HepG2 (cell line): ENCODE data around the gene TOPORS. TPM values are rescaled to one million over a fixed set of nuclear protein-coding genes. Genes with fewer than 3 reads are reported as not detected.

Experiments
- ARID4A ChIP-seq: sonication (generic); formaldehyde crosslinking; IDR thresholded peaks from 2 replicates; pipeline ENCODE4 v1.5.0; 2020; ENCODE audit warnings: mild to moderate bottlenecking, missing genetic modification reagents, borderline replicate concordance
- ATF4 ChIP-seq, 2 experiments: fragments of 450-650 bp in 1 of 2; sonication (generic) in 1 of 2; formaldehyde crosslinking; IDR thresholded peaks; 2 replicates each; pipeline versions ENCODE4 v1.5.0 to v1.8.0; 2020 to 2022; ENCODE audit warnings: mild to moderate bottlenecking in 1 of 2, missing genetic modification reagents in 1 of 2
- BCL3 ChIP-seq: sonication (generic); formaldehyde crosslinking; IDR thresholded peaks from 2 replicates; pipeline ENCODE4 v1.5.1; 2020; ENCODE audit warnings: mild to moderate bottlenecking, missing genetic modification reagents, moderate library complexity
- BCL6 ChIP-seq: IDR thresholded peaks from 2 replicates; pipeline ENCODE4 v1.6.1; 2016; ENCODE audit warnings: missing genetic modification reagents, missing compliant biosample characterization
- GATAD2A ChIP-seq: IDR thresholded peaks from 2 replicates; pipeline ENCODE4 v1.6.1; 2016
- MXD4 ChIP-seq: IDR thresholded peaks from 2 replicates; pipeline ENCODE4 v1.6.1; 2016; ENCODE audit warnings: mild to moderate bottlenecking, missing biosample characterization, missing genetic modification reagents
- NFATC3 ChIP-seq: sonication (generic); formaldehyde crosslinking; IDR thresholded peaks from 2 replicates; pipeline ENCODE4 v1.5.1; 2020; ENCODE audit warnings: mild to moderate bottlenecking, missing genetic modification reagents
- PLRG1 ChIP-seq: fragments of 450-650 bp; conservative IDR thresholded peaks from 2 replicates; pipeline ENCODE4 v1.6.1; 2016
- ZNF138 ChIP-seq: sonication (generic); formaldehyde crosslinking; IDR thresholded peaks from 2 replicates; pipeline ENCODE4 v1.5.0; 2020; ENCODE audit warnings: mild to moderate bottlenecking, low read depth, missing genetic modification reagents
- ZNF460 ChIP-seq: sonication (generic); formaldehyde crosslinking; IDR thresholded peaks from 2 replicates; pipeline ENCODE4 v1.5.1; 2020; ENCODE audit warnings: missing genetic modification reagents, mild to moderate bottlenecking, borderline replicate concordance
- ZNF616 ChIP-seq: sonication (generic); formaldehyde crosslinking; IDR thresholded peaks from 2 replicates; pipeline ENCODE4 v1.5.0; 2020; ENCODE audit warnings: low read depth, mild to moderate bottlenecking, missing genetic modification reagents
- ZNF879 ChIP-seq: sonication (generic); formaldehyde crosslinking; IDR thresholded peaks from 2 replicates; pipeline ENCODE4 v1.8.1; 2023; ENCODE audit warnings: missing genetic modification reagents
- polyA plus RNA-seq, 8 experiments: library from polyadenylated mRNA; depleted of rRNA in 3 of 8; stranded (reverse) in 7 of 8; unstranded in 1 of 8; fragments of >200 nt; fragmentation: Illumina TruSeq in 4 of 8; extraction: Trizol in 4 of 8; gene quantifications; 2 replicates each; pipeline versions ENCODE4 v1.2.1 to v1.2.3, GENCODE V29; 2011 to 2016; ENCODE audit warnings: low read depth in 4 of 8, missing spikeins in 1 of 8, mixed read lengths in 1 of 8; ENCODE audit not compliant: insufficient read depth in 1 of 8
- total RNA-seq, 5 experiments: library from RNA; depleted of rRNA; stranded (reverse); fragments of >200 nt; fragmentation: Illumina TruSeq; extraction: Trizol; gene quantifications; 2 replicates each; pipeline ENCODE4 v1.2.3, GENCODE V29; 2016; ENCODE audit warnings: low read depth in 1 of 5
- TF ChIP-seq, protein P1 (sequence below): sonication (generic); formaldehyde crosslinking; IDR thresholded peaks from 2 replicates; pipeline ENCODE4 v1.8.1; 2022; ENCODE audit warnings: low read depth, mild to moderate bottlenecking, missing genetic modification reagents
- TF ChIP-seq, protein P2 (sequence below): sonication (generic); formaldehyde crosslinking; IDR thresholded peaks from 2 replicates; pipeline ENCODE4 v1.8.1; 2022; ENCODE audit warnings: mild to moderate bottlenecking, missing genetic modification reagents
- TF ChIP-seq, protein P3 (sequence below): sonication (generic); formaldehyde crosslinking; IDR thresholded peaks from 2 replicates; pipeline ENCODE4 v1.4.0; 2020; ENCODE audit warnings: mild to moderate bottlenecking, missing genetic modification reagents
- TF ChIP-seq, protein P4 (sequence below): sonication (generic); formaldehyde crosslinking; IDR thresholded peaks from 2 replicates; pipeline ENCODE4 v1.5.0; 2020; ENCODE audit warnings: missing genetic modification reagents

Gene TOPORS
- total and polyA plus RNA-seq, 2 of the 13 experiments (the other 11 are each of a cell fraction or from before 2014, with no cell fraction given): 6.8 to 19.6 TPM

DNA sequence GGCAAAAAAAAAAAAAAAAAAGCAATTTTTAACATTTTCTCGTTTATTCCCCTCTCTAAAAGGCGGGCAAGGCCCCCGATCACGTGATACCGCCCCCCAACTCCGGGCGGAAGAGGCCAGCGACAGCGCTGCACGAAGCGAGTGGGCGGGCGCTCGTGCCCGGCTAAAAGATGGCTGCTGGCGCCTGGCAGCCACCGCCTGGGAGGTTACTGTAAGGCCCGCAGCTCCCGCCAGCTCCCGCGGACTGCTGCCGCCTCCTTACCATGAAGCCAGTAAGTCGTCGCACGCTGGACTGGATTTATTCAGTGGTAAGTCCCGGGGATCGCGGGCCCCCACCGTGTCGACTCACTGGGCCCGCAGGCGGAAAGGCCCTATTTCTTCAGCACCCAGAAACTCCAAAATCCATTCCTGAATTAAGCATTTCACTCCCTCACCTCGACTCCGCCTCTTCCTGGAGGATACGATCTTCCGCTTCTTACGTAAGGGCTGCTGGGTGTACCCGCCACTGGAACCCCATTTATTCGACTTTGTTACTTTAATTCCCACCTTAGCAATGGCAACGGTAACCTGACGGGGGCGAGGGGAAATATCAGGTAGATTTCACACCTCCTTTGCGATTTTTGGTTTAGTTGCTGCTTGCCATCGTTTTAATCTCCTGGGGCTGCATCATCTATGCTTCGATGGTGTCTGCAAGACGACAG is at the start of gene TOPORS, which contains the start of gene SMIM27 (continued):
- TF ChIP-seq, protein P1, sequence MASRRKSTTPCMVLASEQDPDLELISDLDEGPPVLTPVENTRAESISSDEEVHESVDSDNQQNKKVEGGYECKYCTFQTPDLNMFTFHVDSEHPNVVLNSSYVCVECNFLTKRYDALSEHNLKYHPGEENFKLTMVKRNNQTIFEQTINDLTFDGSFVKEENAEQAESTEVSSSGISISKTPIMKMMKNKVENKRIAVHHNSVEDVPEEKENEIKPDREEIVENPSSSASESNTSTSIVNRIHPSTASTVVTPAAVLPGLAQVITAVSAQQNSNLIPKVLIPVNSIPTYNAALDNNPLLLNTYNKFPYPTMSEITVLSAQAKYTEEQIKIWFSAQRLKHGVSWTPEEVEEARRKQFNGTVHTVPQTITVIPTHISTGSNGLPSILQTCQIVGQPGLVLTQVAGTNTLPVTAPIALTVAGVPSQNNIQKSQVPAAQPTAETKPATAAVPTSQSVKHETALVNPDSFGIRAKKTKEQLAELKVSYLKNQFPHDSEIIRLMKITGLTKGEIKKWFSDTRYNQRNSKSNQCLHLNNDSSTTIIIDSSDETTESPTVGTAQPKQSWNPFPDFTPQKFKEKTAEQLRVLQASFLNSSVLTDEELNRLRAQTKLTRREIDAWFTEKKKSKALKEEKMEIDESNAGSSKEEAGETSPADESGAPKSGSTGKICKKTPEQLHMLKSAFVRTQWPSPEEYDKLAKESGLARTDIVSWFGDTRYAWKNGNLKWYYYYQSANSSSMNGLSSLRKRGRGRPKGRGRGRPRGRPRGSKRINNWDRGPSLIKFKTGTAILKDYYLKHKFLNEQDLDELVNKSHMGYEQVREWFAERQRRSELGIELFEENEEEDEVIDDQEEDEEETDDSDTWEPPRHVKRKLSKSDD (CRISPR knock-in tag): no peak
- TF ChIP-seq, protein P2, sequence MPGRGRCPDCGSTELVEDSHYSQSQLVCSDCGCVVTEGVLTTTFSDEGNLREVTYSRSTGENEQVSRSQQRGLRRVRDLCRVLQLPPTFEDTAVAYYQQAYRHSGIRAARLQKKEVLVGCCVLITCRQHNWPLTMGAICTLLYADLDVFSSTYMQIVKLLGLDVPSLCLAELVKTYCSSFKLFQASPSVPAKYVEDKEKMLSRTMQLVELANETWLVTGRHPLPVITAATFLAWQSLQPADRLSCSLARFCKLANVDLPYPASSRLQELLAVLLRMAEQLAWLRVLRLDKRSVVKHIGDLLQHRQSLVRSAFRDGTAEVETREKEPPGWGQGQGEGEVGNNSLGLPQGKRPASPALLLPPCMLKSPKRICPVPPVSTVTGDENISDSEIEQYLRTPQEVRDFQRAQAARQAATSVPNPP (CRISPR knock-in tag): 0 out of 2 replicates have a peak, but pooled peaks have one; percentile 68
- TF ChIP-seq, protein P3, sequence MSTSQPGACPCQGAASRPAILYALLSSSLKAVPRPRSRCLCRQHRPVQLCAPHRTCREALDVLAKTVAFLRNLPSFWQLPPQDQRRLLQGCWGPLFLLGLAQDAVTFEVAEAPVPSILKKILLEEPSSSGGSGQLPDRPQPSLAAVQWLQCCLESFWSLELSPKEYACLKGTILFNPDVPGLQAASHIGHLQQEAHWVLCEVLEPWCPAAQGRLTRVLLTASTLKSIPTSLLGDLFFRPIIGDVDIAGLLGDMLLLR (CRISPR knock-in tag): no peak
- TF ChIP-seq NFATC3 (CRISPR knock-in tag): no peak
- 0 out of 4 replicates have a peak, but pooled peaks of 1 of the 2 experiments have one; percentile 42 for TF ChIP-seq ATF4 (CRISPR knock-in tag; IDR thresholded peaks at IDR 0.05)
- TF ChIP-seq ZNF460 (CRISPR knock-in tag): no peak
- TF ChIP-seq ARID4A (CRISPR knock-in tag): peak; percentile 76; the same call in 1 of the 2 replicates
- no peak for TF ChIP-seq ZNF616 (CRISPR knock-in tag)
- TF ChIP-seq ZNF138 (CRISPR knock-in tag): no peak
- TF ChIP-seq BCL3: peak; percentile 46; the same call in 1 of the 2 replicates
- 0 out of 2 replicates have a peak, but pooled peaks have one; percentile 42 for TF ChIP-seq ZNF879 (CRISPR knock-in tag)
- TF ChIP-seq GATAD2A: peak; percentile 35
- no peak for TF ChIP-seq PLRG1
- peak; percentile 65; the same call in 1 of the 2 replicates for TF ChIP-seq MXD4 (CRISPR knock-in tag)
- TF ChIP-seq, protein P4, sequence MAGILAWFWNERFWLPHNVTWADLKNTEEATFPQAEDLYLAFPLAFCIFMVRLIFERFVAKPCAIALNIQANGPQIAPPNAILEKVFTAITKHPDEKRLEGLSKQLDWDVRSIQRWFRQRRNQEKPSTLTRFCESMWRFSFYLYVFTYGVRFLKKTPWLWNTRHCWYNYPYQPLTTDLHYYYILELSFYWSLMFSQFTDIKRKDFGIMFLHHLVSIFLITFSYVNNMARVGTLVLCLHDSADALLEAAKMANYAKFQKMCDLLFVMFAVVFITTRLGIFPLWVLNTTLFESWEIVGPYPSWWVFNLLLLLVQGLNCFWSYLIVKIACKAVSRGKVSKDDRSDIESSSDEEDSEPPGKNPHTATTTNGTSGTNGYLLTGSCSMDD (CRISPR knock-in tag): no peak
- peak; percentile 38; the same call in 1 of the 2 replicates for TF ChIP-seq BCL6 (CRISPR knock-in tag)
